GM12878 (cell line): Measurements from ENCODE around the gene PTGR1. TPM values are rescaled to one million over a fixed set of nuclear protein-coding genes. Genes with fewer than 3 reads are reported as not detected.

ENCODE experiments used
- CBFB ChIP-seq: IDR thresholded peaks from 2 replicates; pipeline ENCODE4 v1.6.1; 2016; ENCODE audit warnings: antibody characterized with exemption, low read depth
- CEBPB ChIP-seq, 2 experiments: fragments of 150-350 bp in 1 of 2; IDR thresholded peaks; 2 replicates each; pipeline ENCODE4 v1.6.1; 2012 to 2014; ENCODE audit warnings: low read depth in 2 of 2, low read length in 2 of 2, borderline replicate concordance in 1 of 2, inconsistent platforms in 1 of 2
- CEBPZ ChIP-seq: fragments of 150-350 bp; IDR thresholded peaks from 2 replicates; pipeline ENCODE4 v1.6.1; 2016; ENCODE audit warnings: low read depth, low read length
- DPF2 ChIP-seq: fragments of 450-650 bp; IDR thresholded peaks from 2 replicates; pipeline ENCODE4 v1.6.1; 2017; ENCODE audit warnings: mild to moderate bottlenecking
- LARP7 ChIP-seq: fragments of 450-650 bp; IDR thresholded peaks from 2 replicates; pipeline ENCODE4 v1.6.1; 2017; ENCODE audit warnings: mild to moderate bottlenecking
- NFIC ChIP-seq: IDR thresholded peaks from 2 replicates; pipeline ENCODE4 v1.6.1; 2012; ENCODE audit warnings: low read depth, mild to moderate bottlenecking, inconsistent platforms, low read length, moderate library complexity
- RFX5 ChIP-seq: IDR thresholded peaks from 2 replicates; pipeline ENCODE4 v1.6.1; 2011; ENCODE audit warnings: low read depth, low read length, improper control_type of control experiment
- SIN3A ChIP-seq: IDR thresholded peaks from 2 replicates; pipeline ENCODE4 v1.6.1; 2012; ENCODE audit warnings: low read depth, low read length, improper control_type of control experiment
- YBX1 ChIP-seq: fragments of 450-650 bp; IDR thresholded peaks from 2 replicates; pipeline ENCODE4 v1.6.1; 2016; ENCODE audit warnings: antibody characterized with exemption
- ZBTB4 ChIP-seq: fragments of 450-650 bp; formaldehyde crosslinking; IDR thresholded peaks from 2 replicates; pipeline ENCODE4 v1.4.0; 2022; ENCODE audit warnings: mild to moderate bottlenecking, moderate library complexity
- ZBTB40 ChIP-seq: fragments of 450-650 bp; IDR thresholded peaks from 2 replicates; pipeline ENCODE4 v1.6.1; 2016; ENCODE audit warnings: mild to moderate bottlenecking, moderate library complexity, borderline replicate concordance
- ZNF592 ChIP-seq: fragments of 450-650 bp; IDR thresholded peaks from 2 replicates; pipeline ENCODE4 v1.6.1; 2017; ENCODE audit warnings: mild to moderate bottlenecking, moderate library complexity
- polyA plus RNA-seq, 11 experiments: library from polyadenylated mRNA; depleted of rRNA in 4 of 11; unstranded in 6 of 11; stranded (reverse) in 5 of 11; fragments of >200 nt; fragmentation: Nextera tagmentation in 4 of 11; fragmentation: Illumina TruSeq in 1 of 11; extraction: Ambion mirVana in 4 of 11; extraction: Trizol in 1 of 11; gene quantifications; 1 replicate in 1 of 11; 2 replicates in 10 of 11; pipeline versions ENCODE4 v1.2.1 to v1.2.3, GENCODE V29; 2011 to 2016; ENCODE audit warnings: inconsistent platforms in 2 of 11, missing spikeins in 2 of 11, low read depth in 1 of 11
- total RNA-seq, 4 experiments: library from RNA; depleted of rRNA in 3 of 4; stranded (reverse); fragments of >200 nt in 3 of 4; fragmentation: Illumina TruSeq in 1 of 4; extraction: Trizol in 1 of 4; gene quantifications; 2 replicates each; pipeline versions ENCODE4 v1.2.1 to v1.2.3, GENCODE V29; 2013 to 2021

Gene PTGR1
- total and polyA plus RNA-seq, 10 of the 15 experiments (the other 5 are each of a cell fraction or from before 2014, with no cell fraction given): 0.12 to 6.3 (median 2.8) TPM

GRCh38 chr9:111631214-111631971 is 31.9 kb upstream of the PTGR1 start, which contains the start of gene DNAJC25 (continued):
- no peak for TF ChIP-seq ZBTB4
- no peak; the same call in 1 of the 2 replicates for TF ChIP-seq SIN3A
- no peak for TF ChIP-seq CEBPB (IDR thresholded peaks at IDR 0.05; ENCODE audit: borderline replicate concordance in 1 of 2, low read depth in 2 of 2, low read length in 2 of 2)
- no peak for TF ChIP-seq YBX1
- 0 out of 2 replicates have a peak, but pooled peaks have one; percentile 49 for TF ChIP-seq ZNF592
- TF ChIP-seq RFX5: peak; percentile 47; the same call in 1 of the 2 replicates
- TF ChIP-seq NFIC: no peak
- TF ChIP-seq LARP7: peak; percentile 99
- TF ChIP-seq DPF2: peak; percentile 89
- no peak for TF ChIP-seq CEBPZ
- TF ChIP-seq CBFB: no peak
- no peak for TF ChIP-seq ZBTB40
